ENCODE results near the gene CDK2AP2.
A peak's percentile ranks its signal among the peaks of the same experiment; 100 is the strongest.
"Not testable (repeated sequence)": the region's sequence is repeated elsewhere in the genome, so short reads cannot be mapped to it uniquely, and the experiment has no call there.

Gene CDK2AP2

DNA sequence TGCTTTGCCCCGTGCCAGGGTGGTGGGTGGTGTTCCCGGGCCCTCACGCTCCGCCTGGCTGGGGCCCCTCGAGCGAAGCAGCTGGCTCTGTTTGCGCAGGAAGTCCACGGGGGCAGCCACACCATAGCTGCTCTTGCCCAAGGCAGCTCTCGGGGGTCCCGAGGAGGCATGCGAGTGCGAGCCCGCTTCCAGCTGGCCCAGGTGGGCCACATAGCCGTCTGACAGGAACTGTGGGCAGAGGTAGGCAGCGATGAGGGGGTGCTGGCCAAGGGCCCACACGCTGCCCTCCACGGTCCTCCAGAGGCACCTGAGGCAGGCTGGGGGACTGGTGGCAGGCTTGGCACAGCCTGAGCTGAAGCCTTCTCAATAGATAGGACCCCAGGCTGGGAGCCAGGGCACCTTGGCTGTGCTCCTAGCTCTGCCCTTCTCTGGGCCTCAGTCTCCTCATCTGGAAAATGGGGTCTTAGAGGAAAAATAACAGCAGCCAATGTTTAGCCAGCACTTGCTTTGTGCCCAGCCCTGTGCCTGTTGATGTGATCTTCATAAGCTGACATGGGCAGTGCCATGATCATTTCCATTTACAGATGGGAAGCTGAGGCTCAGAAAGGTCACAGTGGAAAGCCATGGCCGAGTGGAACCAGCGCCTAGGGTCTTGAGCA, 15.8 kb downstream of the CDK2AP2 start:
- H3K4me1 ChIP-seq: no peaks in the 10 kb centered on the region; the same call in 1 of the 2 replicates
- H3K9ac ChIP-seq: no peak overlapping the region
- peaks cover 93% of the 10 kb centered on the region for H3K36me3 ChIP-seq
- H3K9me3 ChIP-seq: no peaks in the 10 kb centered on the region
- no peaks in the 10 kb centered on the region for H3K27me3 ChIP-seq
- H3K27ac ChIP-seq: no peak overlapping the region
- no peak for TF ChIP-seq Cebpa-rat (IDR thresholded peaks at IDR 0.05)
- H3K4me3 ChIP-seq: no peak overlapping the region
- H3K4me2 ChIP-seq: no peak overlapping the region
- H4K20me1 ChIP-seq: peaks cover 56% of the 10 kb centered on the region

DNA sequence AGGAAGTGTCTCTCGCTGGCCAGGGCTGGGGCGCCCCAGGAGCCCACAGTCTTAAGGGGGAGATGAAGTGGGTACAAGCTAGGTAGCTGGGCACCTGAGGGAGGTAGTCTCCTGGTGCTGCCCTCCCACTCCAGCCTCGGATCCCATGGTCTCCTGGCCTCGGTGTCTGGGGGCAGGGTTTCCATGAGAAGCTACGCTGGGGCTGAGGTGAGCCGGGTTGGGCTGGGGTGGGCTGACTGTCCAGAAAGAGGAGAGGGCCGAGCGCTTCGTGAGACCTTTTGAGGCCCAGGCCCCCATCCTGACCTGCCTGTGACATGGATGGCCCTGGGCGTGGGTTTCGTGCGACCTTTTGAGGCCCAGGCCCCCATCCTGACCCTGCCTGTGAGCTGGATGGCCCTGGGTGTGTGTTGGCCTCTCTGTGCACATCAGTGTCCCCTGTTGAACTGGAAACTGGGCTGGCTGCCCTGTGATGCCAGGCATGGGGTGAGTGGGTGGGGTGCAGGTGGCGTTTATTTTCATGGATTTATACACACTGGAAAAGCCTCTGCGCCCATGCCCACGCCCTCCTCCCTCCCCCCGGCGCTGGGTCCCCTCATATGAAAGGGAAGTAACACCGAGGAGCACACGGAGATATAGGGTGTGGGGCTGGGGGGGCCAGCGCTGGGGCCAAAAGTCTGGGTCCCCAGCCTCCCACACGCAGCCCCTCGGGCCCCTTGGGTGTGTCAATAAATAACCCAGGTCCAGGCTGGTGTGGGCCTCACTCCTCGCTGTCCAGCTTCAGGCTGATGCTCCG, 16.5 kb downstream of the CDK2AP2 start:
- Histone ChIP-seq H3K4me3 (no peak overlapping the region), H3K27me3 (no peaks in the 10 kb centered on the region), H3K4me1 (peaks cover 5% of the 10 kb centered on the region), H4K20me1 (peaks cover 63% of the 10 kb centered on the region), H3K36me3 (peaks cover 95% of the 10 kb centered on the region), H3K9me3 (no peaks in the 10 kb centered on the region), H3K4me2 (no peak overlapping the region), H3K9ac (peak overlapping the region; percentile 19; the same call in 1 of the 2 replicates), H3K27ac (no peak overlapping the region)
- TF ChIP-seq Cebpa-rat (IDR thresholded peaks at IDR 0.05): no peak

DNA sequence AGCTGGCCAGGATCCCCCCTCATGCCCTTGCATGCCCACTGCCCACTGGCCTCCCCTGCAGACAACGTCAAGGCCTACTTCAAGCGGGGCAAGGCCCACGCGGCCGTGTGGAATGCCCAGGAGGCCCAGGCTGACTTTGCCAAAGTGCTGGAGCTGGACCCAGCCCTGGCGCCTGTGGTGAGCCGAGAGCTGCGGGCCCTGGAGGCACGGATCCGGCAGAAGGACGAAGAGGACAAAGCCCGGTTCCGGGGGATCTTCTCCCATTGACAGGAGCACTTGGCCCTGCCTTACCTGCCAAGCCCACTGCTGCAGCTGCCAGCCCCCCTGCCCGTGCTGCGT, 17.3 kb downstream of the CDK2AP2 start:
- no peaks in the 10 kb centered on the region for H3K9me3 ChIP-seq
- no peak overlapping the region for H3K27ac ChIP-seq
- TF ChIP-seq Cebpa-rat (IDR thresholded peaks at IDR 0.05): no peak
- peaks cover 71% of the 10 kb centered on the region for H4K20me1 ChIP-seq
- no peak overlapping the region for H3K4me3 ChIP-seq
- no peaks in the 10 kb centered on the region for H3K27me3 ChIP-seq
- H3K4me1 ChIP-seq: peaks cover 13% of the 10 kb centered on the region
- peaks cover 89% of the 10 kb centered on the region for H3K36me3 ChIP-seq
- H3K9ac ChIP-seq: no peak overlapping the region
- no peak overlapping the region for H3K4me2 ChIP-seq

DNA sequence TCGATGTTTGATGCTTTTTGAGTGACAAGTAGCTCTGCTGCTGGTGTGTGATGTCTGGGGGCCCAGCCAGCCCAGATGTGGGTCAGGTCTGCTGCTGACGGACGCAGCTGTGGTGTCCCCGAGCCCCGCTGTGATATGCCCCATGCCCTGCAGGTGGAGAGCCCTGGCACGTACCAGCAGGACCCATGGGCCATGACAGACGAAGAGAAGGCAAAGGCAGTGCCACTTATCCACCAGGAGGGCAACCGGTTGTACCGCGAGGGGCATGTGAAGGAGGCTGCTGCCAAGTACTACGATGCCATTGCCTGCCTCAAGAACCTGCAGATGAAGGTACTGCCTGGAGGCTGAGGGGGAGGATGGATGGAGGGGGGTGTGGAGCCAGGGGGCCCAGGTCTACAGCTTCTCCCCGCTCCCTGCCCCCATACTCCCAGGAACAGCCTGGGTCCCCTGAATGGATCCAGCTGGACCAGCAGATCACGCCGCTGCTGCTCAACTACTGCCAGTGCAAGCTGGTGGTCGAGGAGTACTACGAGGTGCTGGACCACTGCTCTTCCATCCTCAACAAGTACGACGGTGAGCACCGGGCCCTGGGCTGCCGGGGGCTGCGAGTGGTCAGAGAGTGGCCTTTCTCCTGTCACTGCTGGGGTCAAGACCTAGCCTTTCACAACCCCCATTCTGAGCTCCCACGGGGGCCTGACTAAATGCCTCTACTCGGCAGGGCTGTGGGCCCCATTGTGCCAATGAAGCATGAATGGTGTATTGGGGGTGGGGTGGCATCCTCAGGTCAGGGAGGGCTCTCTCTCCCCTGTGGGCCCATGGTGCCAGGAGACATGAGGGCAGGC, 17.9 kb downstream of the CDK2AP2 start:
- H3K4me1 ChIP-seq: peaks cover 19% of the 10 kb centered on the region
- TF ChIP-seq Cebpa-rat (IDR thresholded peaks at IDR 0.05): no peak
- H3K4me2 ChIP-seq: no peak overlapping the region
- H4K20me1 ChIP-seq: peaks cover 76% of the 10 kb centered on the region
- no peak overlapping the region for H3K4me3 ChIP-seq
- peaks cover 83% of the 10 kb centered on the region for H3K36me3 ChIP-seq
- no peaks in the 10 kb centered on the region for H3K9me3 ChIP-seq
- no peak overlapping the region for H3K27ac ChIP-seq
- no peaks in the 10 kb centered on the region for H3K27me3 ChIP-seq
- no peak overlapping the region for H3K9ac ChIP-seq

DNA sequence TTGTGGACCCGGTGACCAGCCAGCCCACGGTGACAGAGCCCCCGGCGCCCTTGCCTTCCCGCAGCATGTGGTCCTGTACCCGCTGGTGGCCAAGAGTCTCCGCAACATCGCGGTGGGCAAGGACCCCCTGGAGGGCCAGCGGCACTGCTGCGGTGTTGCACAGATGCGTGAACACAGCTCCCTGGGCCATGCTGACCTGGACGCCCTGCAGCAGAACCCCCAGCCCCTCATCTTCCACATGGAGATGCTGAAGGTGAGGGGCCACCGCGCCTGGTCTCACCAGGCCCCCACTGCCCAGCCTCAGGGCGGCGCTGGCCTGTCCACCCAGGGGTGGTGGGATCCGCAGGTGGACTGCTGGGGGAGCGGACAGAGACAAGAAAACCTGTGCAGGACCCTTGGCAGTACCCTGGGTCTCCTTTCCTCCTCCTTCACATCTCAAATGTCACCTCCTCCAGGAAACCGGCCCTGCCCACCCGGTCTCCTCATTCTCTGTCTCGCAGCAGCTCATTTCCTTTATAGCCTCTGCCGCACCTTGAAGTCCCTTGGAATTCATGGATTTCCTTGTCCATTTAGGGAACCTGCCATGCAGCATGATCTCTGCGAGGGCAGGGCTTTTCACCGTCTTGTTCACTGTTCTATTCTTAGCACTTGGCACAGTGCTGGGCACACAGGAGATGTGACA, 18.6 kb downstream of the CDK2AP2 start:
- Histone ChIP-seq H3K9ac (no peak overlapping the region), H3K4me1 (peaks cover 26% of the 10 kb centered on the region), H3K9me3 (no peaks in the 10 kb centered on the region), H3K27ac (no peak overlapping the region), H3K36me3 (peaks cover 79% of the 10 kb centered on the region), H3K4me3 (no peak overlapping the region), H3K27me3 (no peaks in the 10 kb centered on the region), H4K20me1 (peaks cover 81% of the 10 kb centered on the region), H3K4me2 (no peak overlapping the region)
- TF ChIP-seq Cebpa-rat (IDR thresholded peaks at IDR 0.05): no peak

DNA sequence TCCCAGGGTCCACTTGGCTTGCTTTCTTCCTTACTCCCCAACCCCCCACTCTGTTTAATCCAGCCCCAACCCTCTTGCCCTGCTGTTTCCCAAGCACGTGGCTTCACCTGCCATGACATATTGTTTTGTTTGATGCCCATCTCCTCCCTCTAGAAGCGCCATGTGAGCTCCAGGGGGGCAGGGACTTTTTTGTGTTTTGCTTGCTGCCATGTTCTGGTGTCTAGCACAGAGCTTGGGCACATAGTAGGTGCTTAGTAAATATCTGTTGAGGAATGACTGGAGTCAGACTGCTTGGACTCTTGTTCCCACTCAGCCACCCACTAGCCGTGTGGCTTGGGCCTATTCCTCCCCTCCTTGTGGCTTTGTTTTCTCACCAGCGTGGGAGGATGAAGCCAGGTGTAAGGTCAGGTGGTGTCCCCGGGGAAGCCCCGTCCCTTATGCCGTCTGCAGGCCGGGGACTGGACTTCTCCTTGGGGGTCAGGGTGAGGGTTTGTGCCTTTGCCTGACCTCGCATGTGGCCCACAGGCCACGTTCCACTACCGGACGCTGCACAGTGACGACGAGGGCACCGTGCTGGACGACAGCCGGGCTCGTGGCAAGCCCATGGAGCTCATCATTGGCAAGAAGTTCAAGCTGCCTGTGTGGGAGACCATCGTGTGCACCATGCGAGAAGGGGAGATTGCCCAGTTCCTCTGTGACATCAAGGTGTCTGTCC, 21.3 kb downstream of the CDK2AP2 start:
- 0 out of 2 replicates have a peak overlapping the region, but pooled peaks have one; percentile 18 for H3K27ac ChIP-seq
- no peak for TF ChIP-seq Cebpa-rat (IDR thresholded peaks at IDR 0.05)
- peaks cover 53% of the 10 kb centered on the region for H3K36me3 ChIP-seq

DNA sequence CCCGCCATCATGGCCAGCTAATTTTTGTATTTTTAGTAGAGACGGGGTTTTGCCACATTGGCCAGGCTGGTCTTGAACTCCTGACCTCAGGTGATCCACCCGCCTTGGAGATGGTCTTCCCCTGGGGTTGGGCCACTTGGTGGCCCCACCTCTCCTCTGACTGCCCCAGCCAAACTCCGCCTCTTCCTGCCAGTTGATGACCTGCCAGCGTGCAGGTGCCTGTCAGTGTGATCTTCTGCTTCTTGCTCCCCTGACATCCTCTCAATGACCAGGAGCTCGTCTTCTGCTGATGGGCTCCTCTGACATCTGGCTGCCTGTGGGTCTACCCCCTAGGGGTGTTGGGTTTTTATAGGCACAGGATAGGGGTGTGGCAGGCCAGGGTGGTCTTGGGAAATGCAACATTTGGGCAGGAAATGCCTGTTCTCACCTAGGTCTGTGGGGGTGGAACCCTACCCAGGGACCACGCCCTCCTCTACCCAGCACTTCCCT, 22.0 kb downstream of the CDK2AP2 start:
- Histone ChIP-seq H3K4me2 (peak overlapping the region; percentile 97), H3K4me1 (peaks cover 45% of the 10 kb centered on the region), H4K20me1 (peaks cover 70% of the 10 kb centered on the region), H3K36me3 (peaks cover 46% of the 10 kb centered on the region)
- not testable (repeated sequence) for H3K27me3 ChIP-seq, H3K9me3 ChIP-seq, H3K4me3 ChIP-seq, H3K27ac ChIP-seq, H3K9ac ChIP-seq

More for the DNA sequence above, 21.3 kb downstream of the CDK2AP2 start:
- H3K4me2 ChIP-seq: peak overlapping the region; percentile 97
- peaks cover 45% of the 10 kb centered on the region for H3K4me1 ChIP-seq
- no peak overlapping the region for H3K9ac ChIP-seq
- peaks cover 77% of the 10 kb centered on the region for H4K20me1 ChIP-seq
- no peaks in the 10 kb centered on the region for H3K9me3 ChIP-seq
- no peaks in the 10 kb centered on the region for H3K27me3 ChIP-seq
- no peak overlapping the region for H3K4me3 ChIP-seq

DNA sequence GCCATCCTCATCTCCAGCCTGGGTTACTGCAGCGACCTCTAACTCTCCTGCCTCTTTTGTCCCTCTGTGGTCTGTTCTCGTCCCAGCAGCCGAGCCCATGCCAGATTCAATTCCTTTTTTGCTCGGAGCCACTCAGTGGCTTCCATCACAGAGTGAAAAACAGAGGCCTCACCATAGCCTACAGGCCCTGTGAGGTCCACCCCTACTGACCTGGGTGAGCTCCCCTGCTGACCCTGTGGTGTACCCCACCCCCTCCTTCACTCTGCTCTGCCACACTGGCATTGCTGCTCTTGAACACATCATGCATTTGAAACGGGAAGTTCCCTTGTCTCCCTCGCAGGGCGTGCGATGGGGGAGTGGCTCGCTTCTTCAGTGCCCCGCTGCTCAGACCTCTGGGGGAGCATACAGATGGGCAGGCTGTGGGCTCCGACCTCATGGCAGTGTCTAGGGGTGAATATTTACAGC, 23.1 kb downstream of the CDK2AP2 start:
- peak overlapping the region; percentile 97 for H3K4me2 ChIP-seq
- peaks cover 45% of the 10 kb centered on the region for H3K4me1 ChIP-seq

More for the DNA sequence above, 23.1 kb downstream of the CDK2AP2 start:
- Histone ChIP-seq H3K9ac (peak overlapping the region; percentile 89), H3K4me3 (peak overlapping the region; percentile 75), H4K20me1 (peaks cover 59% of the 10 kb centered on the region), H3K27me3 (no peaks in the 10 kb centered on the region), H3K9me3 (no peaks in the 10 kb centered on the region), H3K36me3 (peaks cover 35% of the 10 kb centered on the region), H3K27ac (peak overlapping the region; percentile 96)
- TF ChIP-seq Cebpa-rat (IDR thresholded peaks at IDR 0.05): no peak

Measured in BLaER1 (cell line).